Mesenteric fat pad (tissue), 1 donor: ENCODE data around the gene MARS1. TPM values are rescaled to one million over a fixed set of nuclear protein-coding genes. Genes with fewer than 3 reads are reported as not detected.
"Not testable (repeated sequence)": the region's sequence is repeated elsewhere in the genome, so short reads cannot be mapped to it uniquely, and the experiment has no call there.

Experiments
- DNase-seq: peaks from one replicate; pipeline ENCODE4 v3.0.0-alpha.2; 2020; ENCODE audit warnings: low spot score
- total RNA-seq: library from RNA; stranded (reverse); fragmentation: NEBNext Ultra II Directional; extraction: Animal tissue kit (Norgen Biotek cat#: 25700); gene quantifications from one replicate; pipeline ENCODE4 v1.2.1, GENCODE V29; 2021
- donor health status: DM: yes; HTN: yes; CAD: no.

The MARS1 gene
- total RNA-seq, 1 donor from 2014 or later: 145 TPM

DNA sequence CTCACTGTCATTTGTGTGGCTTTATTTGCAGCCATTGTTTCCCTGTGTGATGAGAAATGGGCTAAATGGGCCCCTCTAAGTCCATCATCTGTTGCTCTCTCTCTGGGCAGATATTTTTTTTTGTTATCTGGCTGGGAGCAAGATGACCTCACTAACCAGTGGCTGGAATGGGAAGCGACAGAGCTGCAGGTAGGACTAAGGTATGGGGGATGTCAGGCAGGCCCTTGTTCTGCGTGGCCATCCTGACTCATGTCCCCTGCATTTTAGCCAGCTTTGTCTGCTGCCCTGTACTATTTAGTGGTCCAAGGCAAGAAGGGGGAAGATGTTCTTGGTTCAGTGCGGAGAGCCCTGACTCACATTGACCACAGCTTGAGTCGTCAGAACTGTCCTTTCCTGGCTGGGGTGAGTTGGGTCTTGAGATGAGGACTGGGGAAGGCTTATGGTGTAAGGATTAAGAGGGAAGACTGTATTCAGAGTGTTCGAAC, 1.3 kb downstream of the MARS1 start:
- no peak for DNase-seq

GRCh38 chr12:57490126-57490525, 2.3 kb downstream of the MARS1 start:
- no peak for DNase-seq

DNA sequence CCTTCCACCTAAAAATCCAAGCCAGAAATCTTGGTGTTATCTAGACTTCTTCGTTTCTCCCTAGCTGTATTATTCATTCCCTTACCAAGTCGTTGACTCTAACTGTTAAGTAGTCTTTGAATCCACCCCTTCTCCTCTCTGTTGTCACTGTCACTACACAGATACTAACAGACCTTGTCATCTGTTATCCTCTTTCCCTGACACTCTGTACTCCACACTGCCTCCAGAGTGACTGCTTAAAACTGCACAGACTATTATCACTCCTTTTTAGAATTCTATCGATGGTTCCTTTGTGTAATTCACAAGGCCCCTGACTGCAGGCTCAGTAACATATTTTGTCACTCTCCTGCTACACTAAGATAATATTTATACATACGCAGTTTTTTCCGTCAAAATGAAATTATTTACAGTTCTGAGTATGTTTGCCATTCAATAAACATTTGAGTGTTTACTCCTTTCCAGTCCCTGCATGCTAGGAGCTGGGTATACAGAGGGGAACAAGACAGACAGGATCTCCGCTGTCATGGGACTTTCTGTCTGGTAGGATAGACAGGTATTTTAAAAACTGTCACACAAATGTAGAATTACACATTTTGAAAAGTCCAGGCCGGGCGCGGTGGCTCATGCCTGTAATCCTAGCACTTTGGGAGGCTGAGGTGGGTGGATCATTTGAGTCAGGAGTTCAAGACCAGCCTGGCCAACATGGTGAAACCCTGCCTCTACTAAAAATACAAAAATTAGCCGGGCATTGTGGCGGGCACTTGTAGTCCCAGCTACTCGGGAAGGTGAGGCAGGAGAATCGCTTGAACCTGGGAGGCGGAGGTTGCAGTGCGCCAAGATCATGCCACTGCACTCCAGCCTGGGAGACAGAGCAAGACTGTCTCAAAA, 3.8 kb downstream of the MARS1 start:
- no peak for DNase-seq

DNA sequence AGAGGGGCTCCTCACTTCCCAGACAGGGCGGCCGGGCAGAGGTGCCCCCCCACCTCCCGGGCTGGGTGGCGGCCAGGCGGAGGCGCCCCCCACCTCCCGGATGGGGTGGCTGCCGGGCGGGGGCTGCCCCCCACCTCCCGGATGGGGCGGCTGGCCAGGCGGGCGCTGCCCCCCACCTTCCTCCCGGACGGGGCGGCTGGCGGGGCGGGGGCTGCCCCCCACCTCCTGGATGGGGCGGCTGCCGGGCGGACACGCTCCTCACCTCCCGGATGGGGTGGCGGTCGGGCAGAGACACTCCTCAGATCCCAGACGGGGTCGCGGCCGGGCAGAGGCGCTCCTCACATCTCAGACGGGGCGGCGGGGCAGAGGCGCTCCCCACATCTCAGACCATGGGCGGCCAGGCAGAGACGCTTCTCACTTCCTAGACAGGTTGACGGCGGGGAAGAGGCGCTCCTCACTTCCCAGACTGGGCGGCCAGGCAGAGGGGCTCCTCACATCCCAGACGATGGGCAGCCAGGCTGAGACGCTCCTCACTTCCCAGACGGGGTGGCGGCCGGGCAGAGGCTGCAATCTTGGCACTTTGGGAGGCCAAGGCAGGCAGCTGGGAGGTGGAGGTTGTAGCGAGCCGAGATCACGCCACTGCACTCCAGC, 7.3 kb downstream of the MARS1 start:
- DNase-seq: not testable (repeated sequence)

DNA sequence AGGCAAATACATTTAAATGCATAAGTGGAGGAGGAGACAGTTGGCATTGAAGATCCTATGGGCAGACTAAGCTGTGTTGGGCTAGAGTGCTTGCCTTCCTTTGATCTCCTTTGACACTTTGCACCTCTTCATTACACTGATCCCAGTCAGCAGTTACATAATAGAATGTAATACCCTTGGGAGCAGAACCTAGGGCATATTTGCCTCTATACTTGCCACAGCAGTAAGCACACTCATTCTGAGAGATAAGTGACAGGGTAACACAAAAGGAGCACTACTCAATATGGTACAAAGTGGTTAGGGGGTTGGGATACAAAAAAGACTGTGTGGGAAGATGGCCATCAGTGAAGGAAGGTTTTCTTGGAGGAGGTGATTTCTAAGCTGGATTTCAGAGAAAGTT, 9.0 kb downstream of the MARS1 start:
- no peak for DNase-seq

GRCh38 chr12:57497223-57498131, 9.6 kb downstream of the MARS1 start:
- DNase-seq: no peak

DNA sequence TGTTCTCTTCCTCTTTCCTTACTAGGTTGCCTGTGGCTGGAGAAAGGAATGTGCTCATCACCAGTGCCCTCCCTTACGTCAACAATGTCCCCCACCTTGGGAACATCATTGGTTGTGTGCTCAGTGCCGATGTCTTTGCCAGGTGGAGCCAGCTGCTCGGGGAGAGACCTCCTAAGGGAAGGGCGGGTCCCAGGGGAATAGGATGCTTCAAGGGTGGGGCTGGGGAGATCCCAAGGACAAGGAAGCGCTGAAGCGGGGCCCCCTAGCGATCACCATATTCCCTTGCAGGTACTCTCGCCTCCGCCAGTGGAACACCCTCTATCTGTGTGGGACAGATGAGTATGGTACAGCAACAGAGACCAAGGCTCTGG, 10.2 kb downstream of the MARS1 start:
- no peak for DNase-seq

GRCh38 chr12:57498571-57498970, 10.7 kb downstream of the MARS1 start:
- DNase-seq: no peak

DNA sequence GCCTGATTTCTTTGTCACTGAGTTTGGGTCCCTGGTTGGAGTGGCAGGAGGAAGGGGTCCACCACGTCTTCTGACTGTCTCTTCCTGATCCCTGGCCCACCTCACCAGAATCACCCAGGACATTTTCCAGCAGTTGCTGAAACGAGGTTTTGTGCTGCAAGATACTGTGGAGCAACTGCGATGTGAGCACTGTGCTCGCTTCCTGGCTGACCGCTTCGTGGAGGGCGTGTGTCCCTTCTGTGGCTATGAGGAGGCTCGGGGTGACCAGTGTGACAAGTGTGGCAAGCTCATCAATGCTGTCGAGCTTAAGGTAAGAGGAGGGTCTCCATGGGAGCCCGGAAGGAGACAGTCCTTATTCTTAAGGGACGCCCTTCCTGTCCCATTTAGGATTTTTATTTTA, 12.3 kb downstream of the MARS1 start:
- DNase-seq: no peak

- not testable (repeated sequence) for DNase-seq
These were observed 14.6 kb downstream of the MARS1 start for GRCh38 chr12:57502311-57502969.

DNA sequence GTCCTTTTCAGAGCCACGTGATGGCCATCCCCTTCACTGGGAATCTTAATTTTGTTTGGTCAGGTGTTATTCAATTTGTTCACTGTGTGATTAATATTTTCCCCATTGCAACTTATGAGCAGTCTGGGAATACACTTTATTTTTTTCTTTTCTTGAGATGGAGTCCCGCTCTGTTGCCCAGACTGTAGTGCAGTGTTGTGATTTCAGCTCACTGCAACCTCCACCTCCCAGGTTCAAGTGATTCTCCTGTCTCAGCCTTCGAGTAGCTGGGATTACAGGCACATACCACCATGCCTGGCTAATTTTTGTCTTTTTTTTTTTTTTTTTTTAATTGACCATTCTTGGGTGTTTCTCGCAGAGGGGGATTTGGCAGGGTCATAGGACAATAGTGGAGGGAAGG, 18.7 kb downstream of the MARS1 start:
- not testable (repeated sequence) for DNase-seq

DNA sequence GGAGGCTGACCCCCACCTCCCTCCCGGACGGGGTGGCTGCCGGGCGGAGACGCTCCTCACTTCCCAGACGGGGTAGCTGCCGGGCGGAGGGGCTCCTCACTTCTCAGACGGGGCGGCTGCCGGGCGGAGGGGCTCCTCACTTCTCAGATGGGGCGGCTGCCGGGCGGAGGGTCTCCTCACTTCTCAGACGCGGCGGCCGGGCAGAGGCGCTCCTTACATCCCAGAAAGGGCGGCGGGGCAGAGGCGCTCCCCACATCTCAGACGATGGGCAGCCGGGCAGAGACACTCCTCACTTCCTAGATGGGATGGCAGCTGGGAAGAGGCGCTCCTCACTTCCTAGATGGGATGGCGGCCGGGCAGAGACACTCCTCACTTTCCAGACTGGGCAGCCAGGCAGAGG, 19.9 kb downstream of the MARS1 start:
- DNase-seq: not testable (repeated sequence)

- no peak for DNase-seq
These were observed 23.3 kb downstream of the MARS1 start for GRCh38 chr12:57511161-57511560.

GRCh38 chr12:57511588-57512325, 23.9 kb downstream of the MARS1 start:
- no peak for DNase-seq

- no peak for DNase-seq
These were observed 24.8 kb downstream of the MARS1 start for GRCh38 chr12:57512665-57513064.

DNA sequence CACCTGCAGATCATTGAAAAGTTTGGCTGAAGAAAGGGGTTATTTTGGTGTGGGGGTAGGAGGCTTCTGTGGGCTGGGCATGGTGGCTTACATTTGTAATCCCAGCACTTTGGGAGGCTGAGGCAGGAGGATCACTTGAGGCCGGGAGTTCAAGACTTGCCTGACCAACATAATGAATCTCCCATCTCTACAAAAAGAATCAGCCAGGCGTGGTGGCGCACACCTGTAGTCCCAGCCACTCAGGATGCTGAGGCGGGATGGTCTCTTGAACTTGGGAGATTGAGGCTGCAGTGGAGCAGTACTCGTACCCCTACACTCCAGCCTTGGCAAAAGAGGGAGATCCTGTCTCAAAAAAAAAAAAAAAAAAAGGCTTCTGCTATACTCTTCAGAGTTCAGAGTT, 25.4 kb downstream of the MARS1 start:
- no peak for DNase-seq

DNA sequence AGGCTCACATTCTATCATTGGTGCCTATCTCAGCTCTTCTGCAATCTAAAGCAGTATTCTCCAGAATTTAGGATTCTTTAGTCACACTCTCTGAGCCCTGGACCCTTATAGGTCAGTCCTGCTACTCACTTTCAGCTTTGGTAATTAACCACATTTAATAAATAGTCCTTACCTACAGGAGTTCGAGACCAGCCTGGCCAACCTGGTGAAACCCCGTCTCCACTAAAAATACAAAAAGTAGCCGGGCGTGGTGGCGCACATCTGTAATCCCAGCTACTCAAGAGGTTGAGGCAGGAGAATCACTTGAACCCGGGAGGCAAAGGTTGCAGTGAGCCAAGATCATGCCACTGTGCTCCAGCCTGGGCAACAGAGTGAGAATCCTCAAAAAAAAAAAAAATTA, 25.8 kb downstream of the MARS1 start:
- not testable (repeated sequence) for DNase-seq

DNA sequence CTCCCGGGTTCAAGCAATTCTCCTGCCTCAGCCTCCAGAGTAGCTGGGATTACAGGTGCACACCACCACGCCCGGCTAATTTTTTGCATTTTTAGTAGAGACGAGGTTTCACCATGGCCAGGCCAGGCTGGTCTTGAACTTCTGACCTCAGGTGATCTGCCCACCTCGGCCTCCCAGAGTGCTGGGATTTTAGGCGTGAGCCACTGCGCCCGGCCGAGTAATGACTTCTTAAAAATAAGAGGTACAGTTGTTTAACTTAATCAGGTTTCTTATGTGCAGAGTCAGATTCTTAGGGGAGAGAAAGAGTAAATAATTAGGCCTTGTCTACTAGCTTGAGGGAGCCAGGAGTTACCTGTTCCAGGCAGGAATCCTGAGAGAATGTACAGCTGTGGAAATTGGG, 26.4 kb downstream of the MARS1 start:
- not testable (repeated sequence) for DNase-seq

GRCh38 chr12:57514720-57515407, 27.0 kb downstream of the MARS1 start:
- DNase-seq: no peak
